HFF-Myc (cell line): ENCODE data around the gene STARD13.

Experiments used
- DNase-seq: peaks from one replicate; pipeline ENCODE4 v3.0.0-alpha.2; 2011; ENCODE audit warnings: low read depth; ENCODE audit errors: extremely low read depth
- H3K4me3 ChIP-seq: replicated peaks from 2 replicates; pipeline ENCODE4 v1.5.1; 2011; ENCODE audit warnings: low read depth, mild to moderate bottlenecking, control low read depth, low read length
- CTCF ChIP-seq: IDR thresholded peaks from 2 replicates; pipeline ENCODE4 v1.5.1; 2012; ENCODE audit warnings: mild to moderate bottlenecking, low read depth, low read length, control low read depth; ENCODE audit errors: missing control alignments

The STARD13 gene

GRCh38 chr13:33205804-33206221 lies 79.7 kb downstream of the STARD13 start:
- no peak for TF ChIP-seq CTCF
- DNase-seq: no peak
- H3K4me3 ChIP-seq: no peak overlapping the region

DNA sequence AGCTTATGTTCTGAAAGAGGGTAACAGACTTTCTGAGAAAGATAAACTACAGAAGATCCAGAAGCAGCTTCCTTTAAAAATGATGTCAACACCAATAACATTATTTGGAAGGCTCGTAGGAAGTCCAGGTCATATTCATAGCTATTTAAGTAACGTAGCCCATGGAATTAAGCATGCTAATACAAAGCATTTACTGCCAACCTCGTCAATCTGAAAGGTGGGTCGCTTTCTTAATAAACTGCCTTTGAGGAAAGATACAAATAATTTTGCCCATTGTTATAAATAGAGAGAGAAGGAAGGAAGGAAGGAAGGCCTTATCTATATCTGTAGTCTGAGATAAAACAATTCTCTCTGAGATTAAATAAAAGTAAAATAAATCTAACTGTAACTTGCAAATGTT lies 80.3 kb downstream of the STARD13 start:
- DNase-seq: no peak
- H3K4me3 ChIP-seq: peak overlapping the region; percentile 13; the same call in 1 of the 2 replicates
- TF ChIP-seq CTCF: no peak

GRCh38 chr13:33204130-33204927 lies 81.2 kb downstream of the STARD13 start:
- H3K4me3 ChIP-seq: peak overlapping the region; percentile 13; the same call in 1 of the 2 replicates
- TF ChIP-seq CTCF: no peak
- DNase-seq: peak; percentile 94

GRCh38 chr13:33202644-33203169 lies 82.8 kb downstream of the STARD13 start:
- no peak overlapping the region for H3K4me3 ChIP-seq
- DNase-seq: no peak
- no peak for TF ChIP-seq CTCF

GRCh38 chr13:33201659-33202058 lies 83.9 kb downstream of the STARD13 start:
- DNase-seq: no peak
- H3K4me3 ChIP-seq: no peak overlapping the region
- no peak for TF ChIP-seq CTCF

- DNase-seq: no peak
- TF ChIP-seq CTCF: no peak
- no peak overlapping the region for H3K4me3 ChIP-seq
Observed at GRCh38 chr13:33199289-33199850, 86.2 kb downstream of the STARD13 start.
